Left lung (tissue), 10 donors: ENCODE measurements around the gene HIVEP3. TPM values are rescaled to one million over a fixed set of nuclear protein-coding genes. Genes with fewer than 3 reads are reported as not detected.

Experiments used
- ATAC-seq: fragments of 200-7000 bp; cut with Tn5 transposase; one replicate; pipeline ENCODE4 v1.9.1; 2020; ENCODE audit warnings: moderate library complexity
- DNase-seq, 4 donors: peaks; one replicate each; pipeline ENCODE4 v3.0.0-alpha.2; 2013 to 2020
- H3K27ac ChIP-seq, 2 donors: fragments of 200-600 bp; sonication (generic) in 1 of 2; one replicate each; pipeline versions ENCODE4 v1.5.0 to v1.8.0; 2020 to 2021
- H3K27me3 ChIP-seq, 2 donors: fragments of 200-600 bp; sonication (generic) in 1 of 2; one replicate each; pipeline versions ENCODE4 v1.5.0 to v1.8.0; 2020 to 2021
- H3K36me3 ChIP-seq, 2 donors: fragments of 200-600 bp; sonication (generic) in 1 of 2; one replicate each; pipeline versions ENCODE4 v1.5.0 to v1.8.0; 2020 to 2021
- H3K4me1 ChIP-seq, 2 donors: fragments of 200-600 bp; one replicate each; pipeline ENCODE4 v1.8.0; 2021
- H3K4me3 ChIP-seq, 2 donors: fragments of 200-600 bp; sonication (generic) in 1 of 2; one replicate each; pipeline versions ENCODE4 v1.5.0 to v1.8.0; 2020 to 2021; ENCODE audit warnings: mild to moderate bottlenecking in 1 of 2
- H3K9me3 ChIP-seq, 2 donors: fragments of 200-600 bp; sonication (generic) in 1 of 2; one replicate each; pipeline versions ENCODE4 v1.5.0 to v1.8.0; 2020 to 2021
- CTCF ChIP-seq, 2 donors: fragments of 200-600 bp; sonication (generic) in 1 of 2; IDR thresholded peaks; one replicate each; pipeline versions ENCODE4 v1.5.0 to v1.8.0; 2021; ENCODE audit warnings: antibody characterized with exemption in 2 of 2
- intact Hi-C, 2 donors: fragments of 100-400 bp; cut with DNase I; formaldehyde crosslinking; loops; one replicate each; pipeline versions ENCODE4 v1.11.2 to v1.14.2; 2022
- polyA plus RNA-seq, 6 donors: library from polyadenylated mRNA; unstranded; fragments of 120-200 nt; gene quantifications; one replicate each; pipeline ENCODE4 v1.2.1, GENCODE V29; 2013; ENCODE audit not compliant: insufficient read length in 6 of 6
- total RNA-seq, 2 donors: library from RNA; stranded (reverse); fragmentation: NEBNext Ultra II Directional; extraction: Animal tissue kit (Norgen Biotek cat#: 25700); gene quantifications; one replicate each; pipeline ENCODE4 v1.2.1, GENCODE V29; 2021
- donor health status: DM: no; HTN: yes; CAD: no.
- donor health status: DM: no; HTN: no; CAD: no.

The HIVEP3 gene
- total and polyA plus RNA-seq, 8 donors: 6.0 to 15.6 (median 7.4) TPM

- ATAC-seq (no peak), DNase-seq (no peak)
- no peak overlapping the region for H3K4me3 ChIP-seq
- H3K4me1 ChIP-seq: no peaks in the 10 kb centered on the region
- intact Hi-C loops: no loop called here
- H3K9me3 ChIP-seq: no peaks in the 10 kb centered on the region
- H3K27ac ChIP-seq: no peak overlapping the region
- H3K36me3 ChIP-seq: no peaks in the 10 kb centered on the region
- no peak for TF ChIP-seq CTCF (IDR thresholded peaks at IDR 0.05)
- H3K27me3 ChIP-seq: no peaks in the 10 kb centered on the region
Measured at GRCh38 chr1:41700986-41701535, 217.7 kb downstream of the HIVEP3 start.

GRCh38 chr1:41700581-41700980 lies 218.1 kb downstream of the HIVEP3 start:
- no peak overlapping the region for H3K27ac ChIP-seq
- intact Hi-C loops: no loop called here
- no peak overlapping the region for H3K4me3 ChIP-seq
- no peak for DNase-seq
- H3K4me1 ChIP-seq: peaks cover 0 to 2% of the 10 kb centered on the region in 2 donors
- no peaks in the 10 kb centered on the region for H3K36me3 ChIP-seq
- H3K9me3 ChIP-seq: no peaks in the 10 kb centered on the region
- TF ChIP-seq CTCF (IDR thresholded peaks at IDR 0.05): no peak
- ATAC-seq: no peak
- no peaks in the 10 kb centered on the region for H3K27me3 ChIP-seq

DNA sequence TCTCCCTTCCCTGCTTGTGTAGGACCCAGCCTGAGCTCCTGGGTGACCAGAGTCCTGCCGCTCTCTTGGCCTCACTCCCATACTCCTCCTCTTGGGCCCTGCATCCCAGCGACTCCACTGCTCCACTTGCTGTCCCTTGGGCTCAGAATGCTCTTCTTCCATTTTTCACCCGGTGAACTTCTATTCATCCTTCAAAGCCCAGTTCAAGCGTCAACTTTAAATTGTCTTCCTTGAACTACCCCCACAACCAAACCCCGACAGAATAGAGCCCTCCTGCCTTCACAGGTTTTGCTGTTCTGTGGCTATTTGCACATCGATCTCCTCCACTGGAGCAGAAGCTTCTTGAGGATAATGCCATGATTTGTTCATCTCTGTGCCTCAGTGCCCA lies 218.9 kb downstream of the HIVEP3 start:
- H3K27me3 ChIP-seq: no peaks in the 10 kb centered on the region
- intact Hi-C loops: no loop called here
- no peak overlapping the region for H3K4me3 ChIP-seq
- peaks cover 0 to 9% of the 10 kb centered on the region in 2 donors for H3K4me1 ChIP-seq
- H3K27ac ChIP-seq: no peak overlapping the region
- ATAC-seq (no peak), DNase-seq (no peak)
- H3K9me3 ChIP-seq: no peaks in the 10 kb centered on the region
- no peaks in the 10 kb centered on the region for H3K36me3 ChIP-seq
- no peak for TF ChIP-seq CTCF (IDR thresholded peaks at IDR 0.05)

DNA sequence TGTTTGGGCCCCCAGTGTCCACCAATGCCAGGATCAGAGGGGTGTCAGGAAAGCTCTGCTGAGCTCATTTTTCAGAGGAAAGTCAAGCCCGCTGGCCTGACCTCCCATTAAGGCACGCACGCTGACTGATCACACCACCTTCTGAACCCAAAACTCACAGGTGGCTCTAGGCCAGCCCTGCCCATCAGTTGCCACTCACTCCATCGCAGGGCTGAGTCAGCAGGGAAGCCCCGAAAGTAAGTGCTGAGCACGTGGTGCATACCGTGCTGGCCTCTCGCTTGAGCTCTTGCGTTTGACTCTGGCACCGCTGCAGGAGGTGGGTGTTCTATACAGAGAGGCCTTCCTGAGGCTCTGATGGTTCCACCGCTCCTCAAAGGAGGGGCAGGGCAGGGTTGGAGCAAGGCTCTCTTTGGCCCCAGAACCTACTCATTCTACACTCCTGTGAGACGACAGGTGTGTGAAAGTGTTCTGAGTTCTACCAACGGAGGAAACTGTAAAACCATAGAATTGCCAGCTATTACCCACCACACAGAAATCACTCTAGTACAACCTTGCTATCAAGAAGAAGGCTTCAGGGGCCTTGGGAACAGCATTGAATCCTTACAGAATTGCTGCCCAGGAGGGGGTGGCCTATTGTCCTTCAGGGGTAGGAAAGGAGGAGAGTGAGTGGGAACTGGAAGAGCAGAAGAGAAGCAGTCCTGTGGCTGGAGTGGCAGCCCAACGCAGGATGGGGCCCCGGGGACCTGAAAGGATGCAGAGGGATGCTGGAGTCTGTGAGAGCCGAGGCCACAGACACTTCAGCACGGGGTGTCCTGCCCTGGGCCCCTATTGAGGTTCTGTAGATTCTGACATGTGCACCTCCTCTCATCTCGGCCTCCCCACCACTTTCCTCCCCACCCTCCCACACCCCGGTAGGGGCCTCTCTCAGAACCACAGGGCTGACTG lies 219.5 kb downstream of the HIVEP3 start:
- intact Hi-C loops: no loop called here
- Histone ChIP-seq H3K27ac (no peak overlapping the region), H3K36me3 (no peaks in the 10 kb centered on the region), H3K4me3 (no peak overlapping the region), H3K27me3 (no peaks in the 10 kb centered on the region), H3K4me1 (peaks cover 0 to 12% of the 10 kb centered on the region in 2 donors), H3K9me3 (no peaks in the 10 kb centered on the region)
- DNase-seq (no peak), ATAC-seq (peak; percentile 17)
- no peak for TF ChIP-seq CTCF (IDR thresholded peaks at IDR 0.05)

- Histone ChIP-seq H3K4me3 (no peak overlapping the region), H3K27me3 (no peaks in the 10 kb centered on the region), H3K36me3 (no peaks in the 10 kb centered on the region), H3K9me3 (no peaks in the 10 kb centered on the region), H3K27ac (no peak overlapping the region), H3K4me1 (peaks cover 0 to 14% of the 10 kb centered on the region in 2 donors)
- intact Hi-C loops: no loop called here
- ATAC-seq (no peak), DNase-seq (no peak)
- TF ChIP-seq CTCF (IDR thresholded peaks at IDR 0.05): no peak
Measured at GRCh38 chr1:41696381-41696780, 222.3 kb downstream of the HIVEP3 start.
